IPS DF 4.7 (cell line): ENCODE data around the gene JAK2.

Experiments used
- DNase-seq: peaks from one replicate; pipeline ENCODE4 v3.0.0-alpha.2; 2013; ENCODE audit warnings: low spot score; ENCODE audit errors: extremely low read depth

JAK2 gene

GRCh38 chr9:5140151-5140550 is 155.1 kb downstream of the JAK2 start:
- DNase-seq, result no peak

GRCh38 chr9:5144217-5144616 is 159.1 kb downstream of the JAK2 start:
- no peak for DNase-seq

DNA sequence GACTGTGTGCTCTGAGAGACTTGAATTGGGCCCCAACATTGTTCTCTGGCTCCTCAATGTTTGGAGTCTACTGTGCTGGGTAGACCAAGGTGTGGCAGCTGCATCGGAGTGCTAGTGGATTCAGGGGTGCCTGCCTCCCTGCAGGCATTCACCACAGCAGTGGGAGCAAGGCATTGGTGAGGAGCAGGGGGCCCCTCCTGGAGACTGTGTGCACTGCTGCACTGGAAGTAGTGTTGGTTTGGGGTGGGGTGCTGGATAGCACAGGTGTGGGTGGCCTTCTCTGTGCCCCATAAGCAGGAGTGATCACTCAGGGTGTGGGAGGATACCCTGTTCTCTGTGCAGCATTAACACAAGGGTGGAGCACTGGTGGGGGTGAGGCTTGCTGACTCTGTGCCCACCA is 161.2 kb downstream of the JAK2 start:
- DNase-seq, result no peak
